ENCODE results near the gene KIF26A.

DNA sequence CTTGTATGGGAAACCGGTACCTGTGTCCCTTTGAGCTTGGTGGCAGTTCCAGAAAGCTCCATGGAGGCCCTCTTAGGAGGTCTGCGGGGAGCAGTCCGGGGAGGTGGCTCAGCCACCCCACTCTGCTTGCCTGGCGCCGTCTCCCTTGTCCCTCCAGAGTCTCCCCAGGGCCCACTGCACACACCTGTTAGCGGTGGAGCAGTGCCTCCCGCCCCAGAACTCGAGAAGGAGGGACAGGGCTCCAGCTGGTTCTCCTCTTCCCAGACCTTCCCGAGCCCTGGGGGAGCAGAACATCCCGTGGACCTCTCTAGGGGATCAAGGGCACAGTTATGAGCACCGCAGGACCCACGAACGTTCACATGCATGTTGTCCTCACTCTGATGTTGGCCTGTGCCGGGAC, 42.1 kb upstream of the KIF26A start:
- TF ChIP-seq CTCF (IDR thresholded peaks at IDR 0.05; ENCODE audit: low read depth, low read length), result no peak
- TF ChIP-seq EZH2phosphoT487 (IDR thresholded peaks at IDR 0.05; ENCODE audit: low read depth), result no peak

All from OCI-LY3 (cell line).